Measurements from ENCODE around the gene CALCOCO1.

The CALCOCO1 gene

GRCh38 chr12:53751336-53752191, 24.3 kb upstream of the CALCOCO1 start, which contains the start of gene CISTR:
Gene CISTR (minus strand): TSS chr12:53751979.
- no peak for DNase-seq

- DNase-seq: no peak
These were observed 23.6 kb upstream of the CALCOCO1 start for GRCh38 chr12:53750812-53751335.

GRCh38 chr12:53749986-53750811, 22.9 kb upstream of the CALCOCO1 start:
- no peak for DNase-seq

DNA sequence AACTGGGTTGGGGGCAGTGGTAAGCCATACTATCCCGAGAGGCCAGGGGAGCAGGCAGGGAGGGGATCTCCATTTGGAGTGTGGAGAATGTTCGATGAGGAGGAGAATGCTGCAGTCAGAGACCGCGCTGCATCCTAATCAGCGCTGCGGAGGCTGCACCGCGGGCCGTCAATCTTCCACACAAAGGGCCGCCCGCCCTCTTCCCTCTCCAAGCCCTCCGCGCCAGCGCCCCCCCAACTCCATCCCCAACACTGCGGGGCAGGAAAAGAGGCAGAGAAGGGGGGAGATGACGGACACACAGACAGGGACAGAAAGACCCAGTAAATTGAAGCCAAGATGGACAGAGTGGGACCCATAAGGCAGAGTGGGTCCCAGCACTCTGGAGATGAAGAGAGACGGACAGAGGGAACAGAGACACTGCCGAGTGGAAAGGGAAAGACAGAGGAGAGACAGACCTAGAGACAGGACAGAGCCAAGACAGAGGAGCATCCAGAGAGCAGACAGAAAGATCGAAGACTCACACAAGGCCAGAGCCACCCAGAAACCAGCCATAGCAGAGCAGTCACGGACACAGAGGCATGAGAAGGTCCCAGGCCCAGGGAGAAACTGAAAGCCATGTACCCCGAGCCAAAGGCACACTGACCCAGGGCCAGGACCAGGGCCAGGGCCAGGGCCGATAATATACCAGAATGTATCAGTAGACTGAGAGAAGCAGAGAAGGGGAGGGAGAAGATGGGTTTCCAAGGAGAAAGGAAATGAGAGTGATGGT, 21.0 kb upstream of the CALCOCO1 start:
- DNase-seq: no peak

DNA sequence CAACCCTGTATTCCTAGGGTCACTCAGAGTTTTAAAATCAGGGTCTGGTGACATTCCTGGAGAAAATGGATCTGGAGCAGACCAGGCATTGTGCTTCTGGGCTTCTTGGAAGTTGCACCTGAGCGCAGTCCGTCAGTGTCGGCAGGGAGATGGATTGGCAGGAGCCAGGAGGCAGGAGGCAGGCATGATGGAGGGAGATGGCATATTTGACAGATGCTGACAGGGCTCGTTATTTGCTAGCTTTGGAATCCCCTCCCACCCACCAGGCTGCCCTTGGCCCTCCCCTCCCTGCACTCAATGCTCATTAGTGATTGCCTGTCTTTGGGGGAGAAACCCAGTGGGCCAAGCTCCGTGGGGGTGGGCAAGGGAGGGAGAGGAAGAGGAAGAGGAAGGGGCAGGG, 19.8 kb upstream of the CALCOCO1 start:
- no peak for DNase-seq

- no peak for DNase-seq
These were observed 19.4 kb upstream of the CALCOCO1 start for GRCh38 chr12:53746592-53747092.

- no peak for DNase-seq
These were observed 17.5 kb upstream of the CALCOCO1 start for GRCh38 chr12:53744751-53745150.

DNA sequence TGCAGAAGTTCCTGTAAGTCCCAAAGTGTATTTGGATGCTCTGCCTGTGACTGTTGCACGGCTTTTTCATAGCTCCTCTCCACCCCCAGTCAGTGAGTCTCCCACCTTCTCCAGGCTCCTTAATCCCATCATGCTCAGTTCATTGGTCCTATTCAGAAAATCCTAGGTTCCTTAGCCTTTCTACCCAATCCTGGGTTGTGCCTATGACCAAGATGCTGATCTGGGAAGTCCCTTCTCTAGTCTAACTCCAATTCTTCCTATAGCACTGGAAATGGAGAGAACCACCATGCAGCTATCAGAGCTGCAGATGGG, 16.8 kb upstream of the CALCOCO1 start:
- no peak for DNase-seq

- DNase-seq: no peak
These were observed 16.2 kb upstream of the CALCOCO1 start for GRCh38 chr12:53743266-53744129.

- no peak for DNase-seq
These were observed 12.9 kb upstream of the CALCOCO1 start for GRCh38 chr12:53740130-53740491.

GRCh38 chr12:53739214-53740129, 12.2 kb upstream of the CALCOCO1 start:
- DNase-seq: no peak

- DNase-seq: no peak
These were observed 11.4 kb upstream of the CALCOCO1 start for GRCh38 chr12:53738406-53739213.

DNA sequence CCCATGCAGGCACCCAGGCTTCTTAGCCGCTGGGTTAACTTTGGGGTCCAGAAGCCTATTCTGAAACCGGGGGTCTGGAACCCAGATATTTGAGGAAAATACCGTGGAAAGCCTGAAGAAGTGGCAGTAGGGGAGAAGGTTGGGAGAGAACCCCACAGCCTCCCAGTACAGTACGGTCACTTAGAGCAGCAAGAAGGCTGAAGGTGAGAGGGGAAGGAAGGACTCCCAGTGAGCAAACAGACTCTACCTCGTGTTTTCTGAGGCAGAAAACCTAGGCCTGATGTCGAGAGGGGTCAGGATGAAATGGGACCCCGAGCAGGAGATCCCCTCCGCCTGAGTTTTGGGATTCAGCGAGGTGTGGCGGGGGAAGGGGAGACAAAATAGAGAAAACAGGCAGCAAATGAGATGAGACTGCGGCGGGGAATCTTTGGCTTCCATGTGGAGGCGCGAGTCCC, 10.7 kb upstream of the CALCOCO1 start:
- DNase-seq: no peak

- no peak for DNase-seq
These were observed 10.0 kb upstream of the CALCOCO1 start for GRCh38 chr12:53737093-53737808.

GRCh38 chr12:53736592-53736991, 9.3 kb upstream of the CALCOCO1 start:
- DNase-seq: no peak

- DNase-seq: no peak
These were observed 8.3 kb upstream of the CALCOCO1 start for GRCh38 chr12:53735556-53735955.

GRCh38 chr12:53734425-53734824, 7.2 kb upstream of the CALCOCO1 start:
- no peak for DNase-seq

GRCh38 chr12:53733807-53734200, 6.6 kb upstream of the CALCOCO1 start:
- no peak for DNase-seq

Data from cortex of kidney (tissue), 1 donor.